Measurements from ENCODE around the gene FAM110A. TPM values are rescaled to one million over a fixed set of nuclear protein-coding genes. Genes with fewer than 3 reads are reported as not detected.

FAM110A gene
- 10.9 and 13.1 TPM in 2 replicates for total RNA-seq (2021; fragmentation: NEBNext Ultra II Directional; extraction: Animal tissue kit (Norgen Biotek cat#: 25700))
- 10.1 and 18.5 TPM in 2 replicates for polyA plus RNA-seq (2011; rRNA removed)
- polyA plus RNA-seq (2011; cell fraction: cytosol; rRNA removed) = 9.7 TPM
- 15.1 TPM for polyA plus RNA-seq (2011; cell fraction: nucleus; rRNA removed)
- polyA plus RNA-seq (2012, experiment 1 of 2) = 4.4 to 8.9 TPM (median 8.4 TPM) in 4 replicates
- polyA plus RNA-seq (2012, experiment 2 of 2) = 9.9 TPM
- polyA plus RNA-seq (2013, experiment 1 of 2) = 10.3 TPM
- polyA plus RNA-seq (2013, experiment 2 of 2) = 10.5 TPM
- polyA minus RNA-seq (2011; rRNA and poly(A)+ RNA removed) = 1.7 and 3.0 TPM in 2 replicates
- 3.0 TPM for polyA minus RNA-seq (2011; cell fraction: cytosol; rRNA and poly(A)+ RNA removed)
- 7.3 TPM for polyA minus RNA-seq (2011; cell fraction: nucleus; rRNA and poly(A)+ RNA removed)
- long read RNA-seq, experiment 1, partial matches to known transcripts = 6 of 9 reads
- long read RNA-seq, experiment 1, other reads (novel, unspliced or antisense) = 1 of 9 reads
- long read RNA-seq, experiment 2 = 0 reads

GRCh38 chr20:833450-834150, at the start of gene FAM110A:
TSS of gene FAM110A (plus strand) at chr20:833715. CDS start at chr20:844805, 11,090 bp downstream.
- FAIRE-seq (no peak), DNase-seq (ENCODE audit: low read depth in 1 of 2, low spot score in 2 of 2) (peak; percentile 70 to 93)
- Histone ChIP-seq H3K36me3 (ENCODE audit: control insufficient read depth in 2 of 4, insufficient read depth in 4 of 4, low read length in 3 of 4) (no peaks in the 10 kb centered on the region), H3K18ac (ENCODE audit: extremely low read depth, low read length) (peak within 1 kb of the TSS; percentile 99), H2BK12ac (ENCODE audit: low read depth, low read length) (no peak within 1 kb of the TSS), H4K20me1 (replicated peaks in 1 of 2; ENCODE audit: control insufficient read depth in 1 of 2, insufficient read depth in 2 of 2, low read length in 2 of 2) (no peaks in the 10 kb centered on the region), H3K79me2 (ENCODE audit: control insufficient read depth in 1 of 2, insufficient read depth in 2 of 2, low read length in 2 of 2) (no peaks in the 10 kb centered on the region), H2BK15ac (ENCODE audit: low read length) (no peak within 1 kb of the TSS), H3K9me3 (ENCODE audit: insufficient read depth in 2 of 2, low read depth in 1 of 2, low read length in 1 of 2) (no peaks in the 10 kb centered on the region), H2AK5ac (ENCODE audit: low read depth, low read length) (no peak within 1 kb of the TSS), H2BK20ac (ENCODE audit: low read length) (no peak within 1 kb of the TSS; the same call in 1 of the 2 replicates), H3K14ac (ENCODE audit: insufficient read length) (no peak within 1 kb of the TSS), H3K27ac (ENCODE audit: low read depth, low read length) (peak within 1 kb of the TSS; percentile 87; the same call in 1 of the 2 replicates), H3K23ac (ENCODE audit: insufficient read length) (no peak within 1 kb of the TSS), H3K79me1 (ENCODE audit: low read depth, low read length) (no peaks in the 10 kb centered on the region), H3K4me2 (ENCODE audit: insufficient read depth in 1 of 2, low read depth in 2 of 2, low read length in 2 of 2) (peak within 1 kb of the TSS; percentile 66 to 95), H3K27me3 (replicated peaks in 1 of 4; ENCODE audit: control insufficient read depth in 3 of 4, extremely low read depth in 1 of 4, insufficient read depth in 3 of 4, low read length in 3 of 4) (peaks cover 0 to 15% (median 13%) of the 10 kb centered on the region in 4 experiments; a peak in 6 of 7 replicates), H3K9ac (replicated peaks in 1 of 4; ENCODE audit: extremely low read depth in 1 of 4, low read depth in 3 of 4, low read length in 3 of 4) (peak within 1 kb of the TSS; percentile 2 to 73 (median 63); a peak in 6 of 7 replicates), H2BK120ac (replicated peaks; ENCODE audit: low read depth, low read length) (no peak within 1 kb of the TSS), H2BK5ac (ENCODE audit: low read depth, low read length) (peak within 1 kb of the TSS; percentile 96; the same call in 1 of the 2 replicates), H3K23me2 (ENCODE audit: low read depth, low read length) (peaks cover 7% of the 10 kb centered on the region; the same call in 1 of the 2 replicates), H4K91ac (replicated peaks; ENCODE audit: insufficient read length, low read length) (no peak within 1 kb of the TSS), H3K56ac (replicated peaks; ENCODE audit: insufficient read length, low read depth, low read length) (peak within 1 kb of the TSS; percentile 88), H2AFZ (ENCODE audit: low read length) (peak within 1 kb of the TSS; percentile 60), H4K5ac (ENCODE audit: insufficient read length, low read depth, low read length) (peak within 1 kb of the TSS; percentile 90), H3K4me3 (ENCODE audit: extremely low read depth in 1 of 4, insufficient read depth in 2 of 4, low read depth in 3 of 4, low read length in 4 of 4) (peak within 1 kb of the TSS; percentile 42 to 76 (median 70)), H3K4ac (replicated peaks; ENCODE audit: insufficient read length, low read depth, low read length) (no peak within 1 kb of the TSS), H3K4me1 (replicated peaks in 1 of 4; ENCODE audit: control insufficient read depth in 3 of 4, insufficient read depth in 4 of 4, low read length in 3 of 4) (peaks cover 0 to 3% (median 1%) of the 10 kb centered on the region in 4 experiments; a peak in 1 of 7 replicates), H4K8ac (ENCODE audit: extremely low read depth, insufficient read depth, low read length) (peak within 1 kb of the TSS; percentile 95; the same call in 1 of the 2 replicates)
- ChIA-PET POLR2A (ENCODE audit: partially characterized antibody) (interaction anchor here (1.0 to 1.6 kb wide), 6 partner anchors 9 to 22 kb away, joined by 3 to 7 read pairs (median 4); no protein-coding TSS in a partner anchor), CTCF (ENCODE audit: partially characterized antibody) (interaction anchor here (1.2 to 2.5 kb wide), 9 partner anchors 9 to 120 kb away, joined by 3 to 13 read pairs (median 4); no protein-coding TSS in a partner anchor)
- WGBS, 2 experiments (ENCODE audit: extremely low coverage in 1 of 2, insufficient coverage in 1 of 2, insufficient read length in 1 of 2, insufficient replicate concordance in 2 of 2, low coverage in 1 of 2, low lambda C conversion rate in 2 of 2, missing lambda C conversion rate in 1 of 2) = 2% methylated on average over 34 of the region's 64 CpGs; no CpG with 5 or more reads in 1 of the 2 experiments
- no peak for TF ChIP-seq MAFK (IDR thresholded peaks at IDR 0.05; ENCODE audit: low read depth, low read length)
- no peak for TF ChIP-seq POLR2A (IDR thresholded peaks at IDR 0.05; ENCODE audit: control extremely low read depth in 1 of 2, low read depth in 2 of 2, low read length in 2 of 2)
- TF ChIP-seq BRCA1 (IDR thresholded peaks at IDR 0.05; ENCODE audit: low read depth, low read length) = no peak
- no peak for TF ChIP-seq CBX5 (IDR thresholded peaks at IDR 0.05; ENCODE audit: low read depth, low read length)
- TF ChIP-seq EP300 (IDR thresholded peaks at IDR 0.05; ENCODE audit: borderline replicate concordance in 1 of 2, low read depth in 2 of 2, low read length in 2 of 2) = peak in 1 of 2 experiments; percentile 96; a peak in 2 of 3 replicates
- no peak for TF ChIP-seq BACH1 (IDR thresholded peaks at IDR 0.05; ENCODE audit: low read length)
- TF ChIP-seq TBP (IDR thresholded peaks at IDR 0.05; ENCODE audit: low read depth, low read length) = no peak
- no peak for TF ChIP-seq TCF12 (IDR thresholded peaks at IDR 0.05; ENCODE audit: low read depth, low read length)
- TF ChIP-seq CHD2 (IDR thresholded peaks at IDR 0.05; ENCODE audit: low read length) = no peak
- TF ChIP-seq RFX5 (IDR thresholded peaks at IDR 0.05; ENCODE audit: borderline replicate concordance, low read depth, low read length) = no peak
